Mesothelial cell of epicardium (in vitro differentiated cells): Measurements from ENCODE around the gene PTPRN2. TPM values are rescaled to one million over a fixed set of nuclear protein-coding genes. Genes with fewer than 3 reads are reported as not detected.
A peak's percentile ranks its signal among the peaks of the same experiment; 100 is the strongest.
"Not testable (repeated sequence)": the region's sequence is repeated elsewhere in the genome, so short reads cannot be mapped to it uniquely, and the experiment has no call there.

Experiments
- DNase-seq, 2 experiments: peaks; one replicate each; pipeline ENCODE4 v3.0.0; 2021; ENCODE audit warnings: low spot score in 2 of 2; ENCODE audit not compliant: unreplicated experiment in 2 of 2
- H3K27ac Mint-ChIP-seq: 2 replicates; pipeline ENCODE4 v1.8.0; 2021; ENCODE audit warnings: mixed read lengths
- H3K27me3 Mint-ChIP-seq: 2 replicates; pipeline ENCODE4 v1.8.0; 2021; ENCODE audit warnings: low read depth, mixed read lengths
- H3K36me3 Mint-ChIP-seq: 2 replicates; pipeline ENCODE4 v1.8.0; 2021; ENCODE audit warnings: mixed read lengths
- H3K4me1 Mint-ChIP-seq: 2 replicates; pipeline ENCODE4 v1.8.0; 2021; ENCODE audit warnings: mixed read lengths
- H3K4me3 Mint-ChIP-seq: 2 replicates; pipeline ENCODE4 v1.8.0; 2021; ENCODE audit warnings: mild to moderate bottlenecking, moderate library complexity, mixed read lengths
- H3K9me3 Mint-ChIP-seq: 2 replicates; pipeline ENCODE4 v1.8.0; 2021; ENCODE audit warnings: mixed read lengths
- CTCF ChIP-seq: fragments of 200-600 bp; sonication (generic); IDR thresholded peaks from one replicate; pipeline ENCODE4 v1.5.0; 2021; ENCODE audit warnings: antibody characterized with exemption; ENCODE audit not compliant: unreplicated experiment
- total RNA-seq: library from RNA; stranded (reverse); gene quantifications from 3 replicates; pipeline ENCODE4 v1.2.1, GENCODE V29; 2021

Gene PTPRN2
- total RNA-seq, 1 donor from 2014 or later, result 2.2 TPM

- Mint-ChIP-seq H3K36me3 (no peaks in the 10 kb centered on the region), H3K27ac (no peak overlapping the region), H3K9me3 (peaks cover 5% of the 10 kb centered on the region), H3K27me3 (no peaks in the 10 kb centered on the region), H3K4me1 (no peaks in the 10 kb centered on the region), H3K4me3 (no peak overlapping the region)
- DNase-seq, result no peak
- no peak for TF ChIP-seq CTCF
Observed at GRCh38 chr7:158274404-158274811, 313.2 kb downstream of the PTPRN2 start.

- H3K27me3 Mint-ChIP-seq, DNase-seq, H3K9me3 Mint-ChIP-seq, H3K4me3 Mint-ChIP-seq, H3K27ac Mint-ChIP-seq, H3K4me1 Mint-ChIP-seq, H3K36me3 Mint-ChIP-seq: not testable (repeated sequence)
Observed at GRCh38 chr7:158273756-158274342, 313.8 kb downstream of the PTPRN2 start.

- H3K9me3 Mint-ChIP-seq, result peaks cover 5% of the 10 kb centered on the region
- no peak for TF ChIP-seq CTCF
- no peak for DNase-seq
- H3K4me3 Mint-ChIP-seq, result no peak overlapping the region
- H3K4me1 Mint-ChIP-seq, result no peaks in the 10 kb centered on the region
- no peak overlapping the region for H3K27ac Mint-ChIP-seq
- H3K36me3 Mint-ChIP-seq, result no peaks in the 10 kb centered on the region
- no peaks in the 10 kb centered on the region for H3K27me3 Mint-ChIP-seq
Observed at GRCh38 chr7:158273138-158273651, 314.4 kb downstream of the PTPRN2 start.

GRCh38 chr7:158272509-158273137, 315.0 kb downstream of the PTPRN2 start:
- Mint-ChIP-seq H3K4me1 (no peaks in the 10 kb centered on the region), H3K27me3 (no peaks in the 10 kb centered on the region), H3K36me3 (no peaks in the 10 kb centered on the region)

GRCh38 chr7:158272091-158272490, 315.5 kb downstream of the PTPRN2 start:
- H3K4me1 Mint-ChIP-seq, result no peaks in the 10 kb centered on the region

More at GRCh38 chr7:158272509-158273137, 315.0 kb downstream of the PTPRN2 start:
- H3K9me3 Mint-ChIP-seq, result peaks cover 5% of the 10 kb centered on the region
- no peak for DNase-seq
- TF ChIP-seq CTCF, result no peak
- no peak overlapping the region for H3K27ac Mint-ChIP-seq
- no peak overlapping the region for H3K4me3 Mint-ChIP-seq

More at GRCh38 chr7:158272091-158272490, 315.5 kb downstream of the PTPRN2 start:
- TF ChIP-seq CTCF, result no peak
- H3K9me3 Mint-ChIP-seq, result peaks cover 5% of the 10 kb centered on the region
- H3K27me3 Mint-ChIP-seq, result no peaks in the 10 kb centered on the region
- no peaks in the 10 kb centered on the region for H3K36me3 Mint-ChIP-seq
- no peak overlapping the region for H3K4me3 Mint-ChIP-seq
- H3K27ac Mint-ChIP-seq, result no peak overlapping the region
- DNase-seq, result peak in 1 of 2 experiments; percentile 5
